ENCODE results near the gene ZNF275.
"Not testable (repeated sequence)": the region's sequence is repeated elsewhere in the genome, so short reads cannot be mapped to it uniquely, and the experiment has no call there.

ZNF275 gene

GRCh38 chrX:153318811-153319210, 15.1 kb upstream of the ZNF275 start:
- H3K27ac ChIP-seq (ENCODE audit: low read depth, low read length) = no peak overlapping the region
- no peaks in the 10 kb centered on the region for H3K9me3 ChIP-seq (ENCODE audit: control insufficient read depth in 1 of 2, low read length in 2 of 2)
- no peaks in the 10 kb centered on the region for H3K27me3 ChIP-seq (ENCODE audit: control insufficient read depth in 1 of 2, insufficient read depth in 2 of 2, low read length in 2 of 2)
- no peaks in the 10 kb centered on the region for H3K4me1 ChIP-seq (ENCODE audit: control insufficient read depth in 1 of 2, insufficient read depth in 2 of 2, low read length in 2 of 2)
- H3K9ac ChIP-seq (ENCODE audit: low read depth in 1 of 2, low read length in 2 of 2) = no peak overlapping the region
- H3K4me3 ChIP-seq (ENCODE audit: low read depth in 1 of 2, low read length in 2 of 2) = no peak overlapping the region
- H3K36me3 ChIP-seq (ENCODE audit: control insufficient read depth in 1 of 2, insufficient read depth in 2 of 2, low read length in 2 of 2) = no peaks in the 10 kb centered on the region

DNA sequence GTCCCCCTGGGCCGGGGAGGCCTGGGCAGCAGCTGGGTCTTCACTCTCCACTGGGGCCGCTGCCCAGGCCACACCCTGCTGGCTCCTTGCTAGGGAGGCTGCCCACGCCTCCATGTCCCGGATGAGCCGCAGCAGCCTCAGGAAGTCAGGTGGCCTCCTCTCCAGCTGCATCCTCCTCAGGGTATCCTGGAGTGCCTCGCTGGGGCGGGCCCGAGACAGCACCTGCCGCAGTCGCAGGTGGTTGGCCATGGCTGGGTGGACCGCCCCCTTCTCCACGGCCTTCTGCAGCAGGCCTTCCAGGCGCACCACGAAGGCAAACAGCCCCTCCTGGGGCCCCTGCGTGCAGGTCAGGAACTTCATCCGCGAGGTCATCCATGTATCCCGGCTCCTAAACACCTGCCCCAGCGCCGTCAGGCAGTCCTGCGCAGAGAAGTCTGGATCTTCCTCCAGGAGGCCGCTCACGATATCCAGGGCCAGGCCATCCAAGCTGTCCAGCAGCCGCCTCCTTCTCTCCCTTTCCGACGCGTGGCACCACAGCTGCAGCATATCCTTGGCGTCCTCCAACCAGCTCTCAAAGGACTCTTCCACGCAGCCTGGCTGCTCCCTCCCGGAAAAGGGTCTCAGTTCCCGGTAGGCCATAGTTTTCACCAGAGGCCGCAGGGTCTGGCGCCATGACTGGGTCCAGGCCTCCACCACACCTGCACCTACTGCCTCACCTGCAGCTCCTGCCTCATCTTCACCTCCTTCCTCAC, 14.5 kb upstream of the ZNF275 start:
- Histone ChIP-seq H3K27me3 (ENCODE audit: control insufficient read depth in 1 of 2, insufficient read depth in 2 of 2, low read length in 2 of 2) (no peaks in the 10 kb centered on the region), H3K36me3 (ENCODE audit: control insufficient read depth in 1 of 2, insufficient read depth in 2 of 2, low read length in 2 of 2) (no peaks in the 10 kb centered on the region), H3K9me3 (ENCODE audit: control insufficient read depth in 1 of 2, low read length in 2 of 2) (no peaks in the 10 kb centered on the region), H3K4me1 (ENCODE audit: control insufficient read depth in 1 of 2, insufficient read depth in 2 of 2, low read length in 2 of 2) (no peaks in the 10 kb centered on the region), H3K27ac (ENCODE audit: low read depth, low read length) (no peak overlapping the region), H3K9ac (ENCODE audit: low read depth in 1 of 2, low read length in 2 of 2) (no peak overlapping the region), H3K4me3 (ENCODE audit: low read depth in 1 of 2, low read length in 2 of 2) (no peak overlapping the region)

DNA sequence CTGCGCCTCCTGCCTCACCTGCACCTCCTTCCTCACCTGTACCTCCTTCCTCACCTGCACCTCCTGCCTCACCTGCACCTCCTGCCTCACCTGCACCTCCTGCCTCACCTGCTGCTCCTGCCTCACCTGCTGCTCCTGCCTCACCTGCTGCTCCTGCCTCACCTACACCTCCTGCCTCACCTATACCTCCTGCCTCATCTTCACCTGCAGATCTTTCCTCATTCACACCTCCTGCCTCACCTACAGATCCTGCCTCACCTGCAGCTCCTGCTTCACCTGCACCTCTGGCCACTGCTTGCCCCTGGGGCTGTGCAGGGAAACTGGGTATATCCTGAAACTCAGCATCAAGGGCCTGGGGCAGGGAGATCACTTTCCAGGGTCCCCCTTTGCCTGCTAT, 13.9 kb upstream of the ZNF275 start:
- not testable (repeated sequence) for H3K4me3 ChIP-seq (ENCODE audit: low read depth in 1 of 2, low read length in 2 of 2); H3K36me3 ChIP-seq (ENCODE audit: control insufficient read depth in 1 of 2, insufficient read depth in 2 of 2, low read length in 2 of 2); H3K9ac ChIP-seq (ENCODE audit: low read depth in 1 of 2, low read length in 2 of 2); H3K27me3 ChIP-seq (ENCODE audit: control insufficient read depth in 1 of 2, insufficient read depth in 2 of 2, low read length in 2 of 2); H3K4me1 ChIP-seq (ENCODE audit: control insufficient read depth in 1 of 2, insufficient read depth in 2 of 2, low read length in 2 of 2); H3K9me3 ChIP-seq (ENCODE audit: control insufficient read depth in 1 of 2, low read length in 2 of 2); H3K27ac ChIP-seq (ENCODE audit: low read depth, low read length)

DNA sequence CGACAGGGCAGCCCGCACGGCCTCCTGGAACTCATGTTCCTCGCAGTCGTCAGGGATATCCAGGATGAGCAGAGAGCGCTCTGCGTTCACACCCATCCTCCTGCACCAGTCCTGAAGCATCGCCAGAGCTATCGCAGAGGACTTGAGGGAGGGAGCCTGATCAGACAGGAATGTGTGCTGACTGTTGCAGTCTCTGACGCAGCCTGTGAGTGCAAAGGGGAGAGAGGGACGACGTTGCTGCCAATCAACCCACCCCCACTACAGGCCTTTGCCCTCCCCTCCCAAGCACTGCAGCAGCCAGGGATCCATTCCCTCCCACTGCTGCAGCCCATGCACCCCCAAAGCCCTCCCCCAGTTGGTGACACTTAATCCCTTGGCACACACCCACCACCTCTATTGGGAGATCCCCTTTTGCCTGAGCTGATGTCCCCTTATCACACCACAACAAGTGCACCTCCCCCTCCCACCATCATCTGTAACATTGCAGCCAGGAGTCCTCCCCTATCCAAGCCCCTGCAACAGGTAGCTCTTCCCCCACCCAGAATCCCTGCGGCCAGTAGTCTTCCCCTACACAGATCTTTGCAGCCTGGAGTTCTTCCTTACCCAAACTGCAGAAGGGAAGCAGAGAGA, 13.3 kb upstream of the ZNF275 start:
- Histone ChIP-seq H3K4me3 (ENCODE audit: low read depth in 1 of 2, low read length in 2 of 2) (no peak overlapping the region), H3K9ac (ENCODE audit: low read depth in 1 of 2, low read length in 2 of 2) (no peak overlapping the region), H3K36me3 (ENCODE audit: control insufficient read depth in 1 of 2, insufficient read depth in 2 of 2, low read length in 2 of 2) (no peaks in the 10 kb centered on the region), H3K27ac (ENCODE audit: low read depth, low read length) (no peak overlapping the region), H3K9me3 (ENCODE audit: control insufficient read depth in 1 of 2, low read length in 2 of 2) (no peaks in the 10 kb centered on the region), H3K27me3 (ENCODE audit: control insufficient read depth in 1 of 2, insufficient read depth in 2 of 2, low read length in 2 of 2) (no peaks in the 10 kb centered on the region), H3K4me1 (ENCODE audit: control insufficient read depth in 1 of 2, insufficient read depth in 2 of 2, low read length in 2 of 2) (no peaks in the 10 kb centered on the region)

GRCh38 chrX:153321381-153322124, 12.4 kb upstream of the ZNF275 start, which contains the start of gene PNMA6F:
Gene PNMA6F (minus strand): TSS chrX:153321767. CDS start chrX:153320674, 1,093 bp downstream.
- Histone ChIP-seq H3K36me3 (ENCODE audit: control insufficient read depth in 1 of 2, insufficient read depth in 2 of 2, low read length in 2 of 2) (no peaks in the 10 kb centered on the region), H3K4me3 (ENCODE audit: low read depth in 1 of 2, low read length in 2 of 2) (no peak within 1 kb of the TSS), H3K9me3 (ENCODE audit: control insufficient read depth in 1 of 2, low read length in 2 of 2) (no peaks in the 10 kb centered on the region), H3K9ac (ENCODE audit: low read depth in 1 of 2, low read length in 2 of 2) (no peak within 1 kb of the TSS), H3K27me3 (ENCODE audit: control insufficient read depth in 1 of 2, insufficient read depth in 2 of 2, low read length in 2 of 2) (no peaks in the 10 kb centered on the region), H3K27ac (ENCODE audit: low read depth, low read length) (no peak within 1 kb of the TSS), H3K4me1 (ENCODE audit: control insufficient read depth in 1 of 2, insufficient read depth in 2 of 2, low read length in 2 of 2) (no peaks in the 10 kb centered on the region)

GRCh38 chrX:153327561-153327960, 6.4 kb upstream of the ZNF275 start:
- H3K27ac ChIP-seq (ENCODE audit: low read depth, low read length) = no peak overlapping the region
- H3K4me1 ChIP-seq (ENCODE audit: control insufficient read depth in 1 of 2, insufficient read depth in 2 of 2, low read length in 2 of 2) = no peaks in the 10 kb centered on the region
- no peak overlapping the region for H3K4me3 ChIP-seq (ENCODE audit: low read depth in 1 of 2, low read length in 2 of 2)
- H3K9me3 ChIP-seq (ENCODE audit: control insufficient read depth in 1 of 2, low read length in 2 of 2) = no peaks in the 10 kb centered on the region
- no peak overlapping the region for H3K9ac ChIP-seq (ENCODE audit: low read depth in 1 of 2, low read length in 2 of 2)
- peaks cover 0 to 5% of the 10 kb centered on the region in 2 donors for H3K27me3 ChIP-seq (ENCODE audit: control insufficient read depth in 1 of 2, insufficient read depth in 2 of 2, low read length in 2 of 2)
- H3K36me3 ChIP-seq (ENCODE audit: control insufficient read depth in 1 of 2, insufficient read depth in 2 of 2, low read length in 2 of 2) = no peaks in the 10 kb centered on the region

DNA sequence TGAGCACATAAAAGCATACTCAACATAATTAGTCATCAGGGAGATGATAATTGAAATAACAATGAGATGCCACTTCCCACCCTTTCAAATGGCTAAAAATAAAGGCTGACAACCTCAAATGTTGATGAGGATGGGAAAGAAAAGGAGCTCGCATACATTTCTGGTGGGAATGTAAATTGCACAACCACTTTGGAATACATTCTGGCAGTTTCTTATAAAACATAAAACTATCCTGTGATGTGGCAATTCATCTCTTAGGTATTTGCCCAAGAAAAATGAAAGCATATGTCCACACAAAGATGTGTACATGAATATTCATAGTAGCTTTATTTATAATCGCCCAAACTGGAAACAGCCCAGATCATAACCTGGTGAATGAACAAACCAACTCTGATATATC, 687 bp upstream of the ZNF275 start:
- Histone ChIP-seq H3K27ac (ENCODE audit: low read depth, low read length) (no peak overlapping the region), H3K36me3 (ENCODE audit: control insufficient read depth in 1 of 2, insufficient read depth in 2 of 2, low read length in 2 of 2) (peaks cover 0 to 2% of the 10 kb centered on the region in 2 donors), H3K9ac (ENCODE audit: low read depth in 1 of 2, low read length in 2 of 2) (no peak overlapping the region), H3K4me3 (ENCODE audit: low read depth in 1 of 2, low read length in 2 of 2) (no peak overlapping the region), H3K9me3 (ENCODE audit: control insufficient read depth in 1 of 2, low read length in 2 of 2) (no peaks in the 10 kb centered on the region), H3K27me3 (ENCODE audit: control insufficient read depth in 1 of 2, insufficient read depth in 2 of 2, low read length in 2 of 2) (peaks cover 0 to 5% of the 10 kb centered on the region in 2 donors), H3K4me1 (ENCODE audit: control insufficient read depth in 1 of 2, insufficient read depth in 2 of 2, low read length in 2 of 2) (no peaks in the 10 kb centered on the region)

DNA sequence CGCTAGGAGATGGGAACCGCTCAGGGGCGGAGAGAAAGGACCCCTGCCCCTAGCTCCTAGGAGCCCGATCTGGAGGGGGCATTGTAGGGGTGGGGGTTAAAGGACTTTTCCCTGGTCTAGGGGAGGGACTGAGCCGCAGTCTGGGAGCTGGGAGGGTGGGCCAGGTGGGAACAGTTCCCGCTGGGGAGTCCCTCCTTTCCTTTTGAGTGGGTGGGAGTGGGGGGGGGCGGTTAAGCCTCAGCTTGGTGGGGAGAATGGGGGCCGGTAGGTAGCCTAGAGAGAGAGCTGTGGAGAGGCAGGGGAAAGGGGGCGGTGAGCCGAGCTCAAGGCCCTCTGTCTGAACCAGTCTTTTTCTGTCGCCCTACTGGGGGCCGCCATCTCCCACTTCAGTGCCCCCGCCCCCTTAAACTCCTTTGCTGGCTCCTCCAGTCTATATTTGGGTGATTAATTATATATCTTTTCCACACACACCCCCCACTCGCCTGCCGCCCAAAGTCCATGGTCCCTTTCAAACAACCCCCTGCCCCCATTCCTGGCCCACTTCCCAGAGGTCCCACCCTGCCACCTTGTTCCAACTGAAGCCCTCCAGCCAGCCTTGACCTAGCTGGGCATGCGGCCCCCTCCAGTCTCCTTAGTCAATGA, 822 bp downstream of the ZNF275 start:
- Histone ChIP-seq H3K27me3 (ENCODE audit: control insufficient read depth in 1 of 2, insufficient read depth in 2 of 2, low read length in 2 of 2) (no peaks in the 10 kb centered on the region), H3K4me3 (ENCODE audit: low read depth in 1 of 2, low read length in 2 of 2) (peak overlapping the region; percentile 60 to 72), H3K36me3 (ENCODE audit: control insufficient read depth in 1 of 2, insufficient read depth in 2 of 2, low read length in 2 of 2) (peaks cover 0 to 6% of the 10 kb centered on the region in 2 donors), H3K9me3 (ENCODE audit: control insufficient read depth in 1 of 2, low read length in 2 of 2) (no peaks in the 10 kb centered on the region), H3K27ac (ENCODE audit: low read depth, low read length) (no peak overlapping the region), H3K9ac (ENCODE audit: low read depth in 1 of 2, low read length in 2 of 2) (peak overlapping the region; percentile 59 to 70), H3K4me1 (ENCODE audit: control insufficient read depth in 1 of 2, insufficient read depth in 2 of 2, low read length in 2 of 2) (no peaks in the 10 kb centered on the region)

DNA sequence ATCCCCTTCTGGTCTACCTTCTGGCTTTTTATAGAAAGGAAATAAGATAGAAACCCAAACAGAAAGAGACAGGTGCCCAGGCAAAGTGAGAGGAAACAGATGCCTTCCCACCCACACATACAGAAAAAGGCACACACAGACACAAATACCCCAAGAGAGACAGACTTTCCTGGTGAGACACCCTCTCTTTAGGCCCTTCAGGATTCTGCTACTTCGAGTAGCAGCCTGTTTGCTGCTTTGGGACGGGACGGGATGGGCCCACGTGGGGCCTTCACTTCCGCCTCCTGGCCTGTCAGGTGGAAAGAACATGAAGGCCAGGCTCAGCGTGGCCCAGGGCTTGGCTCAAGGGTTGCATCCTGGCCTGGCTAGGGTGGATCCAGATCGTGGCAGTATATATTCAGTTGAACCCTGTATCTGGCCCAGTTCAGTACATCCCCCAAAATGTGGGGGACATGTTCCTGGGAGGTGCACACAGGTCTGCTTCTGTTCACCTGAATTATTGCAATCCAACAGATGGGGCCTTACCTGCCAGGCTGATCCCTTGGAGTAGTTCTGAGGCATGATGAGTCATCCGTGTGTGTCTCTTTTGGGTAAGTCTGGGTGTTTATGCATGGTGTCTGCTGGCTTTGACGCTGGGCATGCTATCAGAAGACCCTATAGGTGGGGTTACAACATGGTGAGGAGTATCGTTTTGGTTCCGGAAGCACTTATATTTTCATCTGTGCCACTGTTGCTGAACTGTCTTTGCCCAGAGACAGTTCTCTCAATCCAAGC, 2.4 kb downstream of the ZNF275 start:
- peaks cover 0 to 6% of the 10 kb centered on the region in 2 donors for H3K36me3 ChIP-seq (ENCODE audit: control insufficient read depth in 1 of 2, insufficient read depth in 2 of 2, low read length in 2 of 2)
- H3K4me1 ChIP-seq (ENCODE audit: control insufficient read depth in 1 of 2, insufficient read depth in 2 of 2, low read length in 2 of 2) = no peaks in the 10 kb centered on the region
- H3K27me3 ChIP-seq (ENCODE audit: control insufficient read depth in 1 of 2, insufficient read depth in 2 of 2, low read length in 2 of 2) = no peaks in the 10 kb centered on the region
- H3K4me3 ChIP-seq (ENCODE audit: low read depth in 1 of 2, low read length in 2 of 2) = no peak overlapping the region
- H3K9me3 ChIP-seq (ENCODE audit: control insufficient read depth in 1 of 2, low read length in 2 of 2) = no peaks in the 10 kb centered on the region
- no peak overlapping the region for H3K27ac ChIP-seq (ENCODE audit: low read depth, low read length)
- H3K9ac ChIP-seq (ENCODE audit: low read depth in 1 of 2, low read length in 2 of 2) = no peak overlapping the region
